Measurements from ENCODE around the gene CPEB3. TPM values are rescaled to one million over a fixed set of nuclear protein-coding genes. Genes with fewer than 3 reads are reported as not detected.
"Not testable (repeated sequence)": the region's sequence is repeated elsewhere in the genome, so short reads cannot be mapped to it uniquely, and the experiment has no call there.

The CPEB3 gene
- total RNA-seq, 1 donor from 2014 or later = 1.8 TPM

DNA sequence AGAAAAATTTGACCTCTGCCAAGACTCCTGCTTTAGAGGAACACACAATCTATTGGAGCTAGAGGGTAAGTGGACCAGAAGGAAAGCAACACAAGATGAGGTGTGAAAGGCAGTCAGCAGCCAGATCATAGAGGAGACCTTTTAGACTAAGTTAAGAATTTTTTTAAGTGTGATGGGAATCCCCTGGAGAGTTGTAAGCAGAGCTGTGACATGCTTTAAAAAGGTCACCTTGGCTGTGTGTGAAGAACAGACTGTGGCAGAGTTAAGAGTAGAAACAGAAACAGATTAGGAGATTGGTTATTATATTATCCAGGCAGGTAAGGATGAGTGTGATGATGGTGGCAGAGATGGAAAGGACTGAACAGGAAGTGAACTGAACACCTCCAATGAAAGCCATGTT lies 23.5 kb downstream of the CPEB3 start:
- no peak for DNase-seq (ENCODE audit: low read depth)

DNA sequence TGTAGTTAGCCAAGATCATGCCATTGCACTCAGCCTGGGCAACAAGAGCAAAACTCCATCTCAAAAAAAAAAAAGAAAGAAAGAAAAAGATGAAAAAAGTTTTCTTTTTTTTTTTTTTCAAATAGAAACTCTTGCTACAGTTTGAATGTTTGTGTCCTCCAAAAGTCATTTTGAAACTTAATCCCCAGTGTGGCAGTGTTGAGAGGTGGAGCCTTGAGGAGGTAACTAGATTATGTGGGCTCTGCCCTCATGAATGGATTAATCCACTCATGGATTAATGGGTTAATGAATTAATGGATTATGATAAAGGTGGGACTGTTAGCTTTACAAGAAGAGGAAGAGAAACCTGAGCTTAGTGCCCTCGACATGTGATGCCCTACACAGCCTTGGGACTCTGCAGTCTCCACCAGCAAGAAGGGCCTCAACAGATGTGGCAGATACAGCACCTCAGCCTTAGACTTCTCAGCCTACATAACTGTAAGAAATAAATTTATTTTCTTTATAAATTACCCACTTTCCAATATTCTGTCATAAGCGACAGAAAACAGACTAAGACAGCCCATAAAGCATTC lies 25.1 kb downstream of the CPEB3 start:
- DNase-seq (ENCODE audit: low read depth) = no peak

DNA sequence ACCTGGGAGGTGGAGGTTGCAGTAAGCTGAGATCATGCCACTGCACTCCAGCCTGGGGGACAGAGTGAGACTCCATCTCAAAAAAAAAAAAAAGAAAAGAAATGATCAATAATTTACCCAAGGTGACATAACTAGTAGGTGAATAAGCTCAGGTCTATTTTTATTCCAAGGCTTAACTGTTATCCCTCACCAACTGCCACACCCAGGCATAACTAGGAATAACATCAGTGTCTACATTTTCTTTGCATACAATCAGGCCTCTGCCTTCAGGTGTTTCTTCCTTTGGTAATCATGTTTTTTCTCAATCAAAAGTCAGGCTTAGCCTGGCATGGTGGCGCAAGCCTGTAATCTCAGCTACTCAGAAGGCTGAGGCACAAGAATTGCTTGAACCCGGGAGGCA lies 26.6 kb downstream of the CPEB3 start:
- peak; percentile 40 for DNase-seq (ENCODE audit: low read depth)

DNA sequence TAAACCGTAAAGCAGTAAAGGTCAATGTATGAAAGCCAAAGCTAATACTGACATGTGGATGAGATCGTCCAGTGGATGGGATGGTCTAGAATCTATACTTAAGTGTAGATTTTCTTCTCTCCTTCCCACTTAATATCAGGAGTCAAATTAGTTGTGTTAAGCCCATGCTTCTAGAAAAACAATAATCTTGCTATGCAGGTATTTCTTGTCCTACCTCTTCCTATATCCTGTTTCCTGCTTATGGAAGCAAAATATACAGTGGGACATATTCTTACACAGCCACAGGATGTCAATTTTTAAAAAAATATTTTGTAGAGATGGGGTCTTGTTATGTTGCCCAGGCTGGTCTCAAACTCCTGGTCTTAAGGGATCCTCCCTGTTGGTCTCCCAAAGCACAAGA lies 27.5 kb downstream of the CPEB3 start:
- no peak for DNase-seq (ENCODE audit: low read depth)

DNA sequence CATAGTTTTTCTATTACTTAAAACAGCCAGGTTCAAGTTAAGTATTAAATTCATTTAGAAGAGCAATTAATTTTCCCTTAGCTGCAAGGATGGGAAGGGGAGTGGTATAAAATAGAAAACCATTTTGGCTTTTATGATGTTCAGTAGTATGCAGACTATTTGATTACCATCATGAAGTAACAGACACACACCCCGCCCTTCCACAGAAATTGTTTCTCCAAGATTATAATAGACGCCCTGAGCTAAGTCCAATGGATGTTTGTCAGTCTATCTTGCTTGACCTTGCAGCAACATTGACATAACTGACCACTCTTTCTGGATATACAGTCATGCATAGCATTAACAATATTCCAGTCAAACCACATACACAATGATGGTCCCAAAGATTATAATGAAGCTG lies 42.3 kb downstream of the CPEB3 start:
- DNase-seq (ENCODE audit: low read depth) = no peak

DNA sequence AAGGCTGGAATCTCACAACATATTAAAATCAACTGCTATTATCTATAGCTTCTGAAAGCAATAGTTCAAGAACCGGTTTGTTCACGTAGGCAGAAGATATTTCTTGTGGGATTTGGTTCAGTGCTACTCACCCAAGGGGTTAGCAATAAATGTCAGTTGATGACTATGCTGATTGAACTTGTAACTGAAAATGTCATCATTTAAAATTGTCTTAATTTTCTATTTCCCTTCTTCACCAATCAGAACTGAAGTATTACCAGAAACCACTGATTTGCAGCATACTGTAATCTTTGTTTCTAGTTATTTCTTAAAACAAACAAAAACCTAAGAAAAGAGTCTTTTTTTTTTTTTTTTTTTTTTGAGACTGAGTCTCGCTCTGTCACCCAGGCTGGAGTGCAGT lies 46.1 kb downstream of the CPEB3 start:
- no peak for DNase-seq (ENCODE audit: low read depth)

DNA sequence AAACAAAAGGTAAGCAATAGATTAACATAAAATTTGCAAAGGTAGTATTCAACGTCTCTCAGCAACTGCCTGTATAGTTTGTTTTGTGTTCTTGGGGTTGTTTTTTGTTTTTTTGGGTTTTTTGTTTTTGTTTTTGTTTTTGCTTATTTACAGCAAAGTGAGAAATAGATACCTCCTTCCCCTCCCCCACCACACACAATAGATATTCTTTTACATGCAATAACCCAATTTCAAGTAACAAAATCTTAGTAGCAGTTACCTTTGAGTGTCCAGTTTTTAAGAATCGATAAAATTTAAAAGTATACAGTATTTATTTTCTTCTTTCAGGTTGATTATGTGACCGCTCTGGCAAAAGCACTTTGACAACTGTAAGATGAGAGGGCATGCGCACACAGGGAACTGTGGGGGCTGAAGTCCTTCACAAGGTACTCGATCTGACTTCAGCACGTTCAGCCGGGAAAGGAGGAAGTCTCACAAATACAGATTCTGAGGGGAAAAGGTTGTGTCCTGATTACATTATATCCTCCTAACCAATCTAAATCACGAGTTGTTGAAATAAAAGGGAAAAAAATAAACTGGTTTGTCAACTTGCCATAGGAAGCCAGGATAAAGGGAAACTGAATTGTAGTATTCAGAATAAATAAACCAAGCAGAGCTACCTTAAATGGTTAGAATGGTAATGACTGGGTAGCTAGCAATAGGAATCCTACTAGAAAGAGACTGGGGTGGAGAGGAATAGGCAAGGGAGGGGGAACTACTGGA lies 47.8 kb downstream of the CPEB3 start:
- peak; percentile 79 for DNase-seq (ENCODE audit: low read depth)

DNA sequence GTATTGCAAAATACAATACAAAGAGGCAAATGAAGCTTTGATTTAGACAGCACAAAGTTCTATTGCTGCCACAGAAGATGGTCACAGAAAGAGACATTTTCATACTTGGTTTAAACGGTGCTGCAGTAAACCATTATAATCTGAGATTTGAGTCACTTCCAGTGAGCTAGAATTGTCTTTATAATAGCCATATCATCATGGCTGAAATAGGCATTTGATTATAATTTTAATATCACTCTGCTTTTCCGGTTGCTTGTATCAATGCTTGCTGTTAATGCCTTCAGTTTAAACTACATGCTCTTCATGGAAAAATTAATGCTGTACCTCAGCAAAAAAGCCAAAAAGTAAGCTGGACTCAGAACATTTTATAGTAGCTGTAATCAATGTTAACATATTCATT lies 48.5 kb downstream of the CPEB3 start:
- DNase-seq (ENCODE audit: low read depth) = no peak

DNA sequence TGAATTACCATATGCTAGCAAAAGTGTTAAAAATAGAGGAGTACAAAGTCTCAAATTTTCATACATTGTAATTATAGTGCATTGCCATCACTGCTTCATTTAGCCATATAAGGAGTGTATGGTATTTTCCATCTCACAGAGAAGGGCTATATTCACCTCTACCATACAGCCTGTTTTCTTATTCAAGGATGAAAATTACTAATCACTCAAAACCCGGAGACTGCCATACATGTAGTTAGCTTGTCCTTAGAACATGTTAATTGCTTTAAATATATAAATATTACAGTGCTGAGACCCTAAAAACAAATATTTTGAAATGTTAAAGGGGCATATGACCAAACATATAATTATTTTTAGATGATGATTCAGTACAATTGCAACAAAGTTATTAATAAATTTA lies 49.4 kb downstream of the CPEB3 start:
- no peak for DNase-seq (ENCODE audit: low read depth)

DNA sequence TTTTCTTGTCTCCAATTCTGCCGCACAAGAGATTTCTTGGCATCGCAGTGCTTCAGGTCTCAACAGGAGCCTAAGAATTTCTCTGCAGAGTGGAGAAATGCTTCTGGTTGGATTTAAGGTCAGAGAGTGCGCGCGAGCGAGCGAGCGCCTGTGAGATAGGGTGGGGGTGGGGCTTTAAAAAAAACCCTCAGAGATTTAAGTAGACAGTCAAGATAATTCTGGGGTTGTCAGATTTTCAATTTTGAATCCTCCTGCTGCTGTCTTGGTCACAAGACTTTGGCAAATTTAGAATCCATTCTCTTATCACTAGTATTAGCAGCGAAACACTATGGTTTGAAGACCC lies 49.7 kb downstream of the CPEB3 start:
- DNase-seq (ENCODE audit: low read depth) = peak; percentile 18

DNA sequence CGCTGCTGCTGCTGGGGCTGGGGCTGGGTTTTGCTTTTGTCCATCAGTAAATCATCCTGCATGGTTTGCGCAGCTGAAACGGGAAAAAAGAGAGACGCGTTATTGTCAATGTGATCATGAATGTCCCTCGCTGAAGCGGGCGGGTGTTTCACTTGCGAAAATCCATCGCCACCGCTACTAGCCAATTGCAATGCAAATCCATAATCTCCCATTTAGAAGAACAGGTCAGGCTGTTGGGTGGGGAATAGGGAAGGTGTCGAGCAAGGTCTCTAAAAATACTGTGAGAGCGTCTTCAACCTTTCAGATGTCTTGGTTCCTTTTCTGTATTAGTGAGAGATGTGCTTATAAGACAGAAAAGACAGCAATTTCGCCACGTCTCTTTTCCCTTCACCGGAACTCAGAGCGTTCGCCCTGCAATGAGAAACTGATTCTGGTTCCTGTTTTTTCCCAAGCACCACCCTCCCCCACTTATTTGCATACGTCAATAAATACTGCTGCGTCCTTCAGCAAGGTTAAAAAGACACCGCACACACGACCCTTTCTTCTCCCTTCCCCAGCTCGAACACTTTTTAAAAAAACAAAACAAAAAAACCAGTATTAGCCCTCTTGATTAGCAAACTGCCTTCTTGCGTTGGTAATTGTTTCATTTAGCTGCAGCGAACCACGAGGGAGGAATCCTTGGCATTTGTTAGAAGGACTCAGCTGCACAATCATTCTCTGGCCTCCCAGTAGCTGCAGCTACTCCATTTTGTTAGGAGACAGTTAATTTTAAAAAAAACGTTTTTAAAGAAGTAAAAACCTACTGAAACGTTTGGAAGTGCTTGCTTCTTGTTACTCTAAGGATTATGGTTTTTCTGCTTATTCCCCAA lies 50.4 kb downstream of the CPEB3 start:
- DNase-seq (ENCODE audit: low read depth) = peak; percentile 69

DNA sequence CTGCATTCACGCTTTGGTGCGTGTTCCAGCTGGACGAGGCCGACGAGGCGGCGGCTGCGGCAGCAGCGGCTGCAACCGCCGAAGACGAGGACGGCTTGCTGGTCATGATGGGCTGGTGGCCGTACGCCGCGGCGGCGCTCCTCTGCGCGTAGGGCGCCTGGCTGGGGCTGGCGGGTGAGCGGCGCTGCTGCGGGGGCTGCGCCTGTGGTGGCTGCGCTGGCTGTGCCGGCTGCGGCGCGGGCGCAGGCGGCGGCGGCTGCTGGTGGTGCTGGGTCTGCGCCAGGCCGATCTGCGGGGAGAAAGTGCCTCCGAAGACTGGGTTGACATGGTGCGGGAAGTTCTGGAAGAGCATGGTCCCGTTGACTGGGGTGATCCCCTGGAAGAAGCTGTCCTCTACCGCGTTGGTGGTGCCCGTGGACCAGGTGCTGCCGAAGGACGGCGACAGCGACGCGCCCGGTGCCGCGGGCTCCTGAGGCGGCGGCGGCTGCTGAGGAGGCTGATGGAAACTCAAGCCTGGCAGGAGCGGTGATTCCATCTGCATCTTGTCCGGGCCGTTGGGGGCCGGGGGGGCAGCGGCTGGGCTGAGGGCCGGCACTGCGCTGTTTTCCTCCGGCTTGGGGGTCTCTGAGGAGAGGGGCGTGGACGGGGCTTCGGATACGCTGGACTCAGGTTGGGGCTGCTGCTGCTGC lies 51.1 kb downstream of the CPEB3 start:
- no peak for DNase-seq (ENCODE audit: low read depth)

DNA sequence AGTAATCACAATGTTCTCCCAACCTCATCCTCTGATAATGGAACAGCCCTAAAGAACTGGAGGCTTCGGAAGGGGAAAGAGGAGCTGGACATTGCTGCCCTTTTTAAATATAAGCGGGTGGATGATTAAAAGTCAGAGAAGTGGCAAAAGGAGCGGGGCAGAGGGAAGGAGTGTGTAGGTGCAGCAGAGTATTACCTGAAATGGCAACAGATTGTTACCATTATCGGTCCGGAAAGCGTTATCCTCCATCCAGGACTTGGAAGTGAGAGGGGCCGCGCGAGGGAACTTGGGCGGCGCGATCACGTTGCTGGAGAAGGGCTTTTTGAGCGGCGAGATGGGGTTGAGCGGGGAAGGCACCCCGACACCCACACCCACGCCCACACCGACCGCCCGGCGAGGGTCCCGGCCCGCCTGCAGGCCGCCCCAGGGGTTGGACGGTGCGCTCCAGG lies 51.7 kb downstream of the CPEB3 start:
- no peak for DNase-seq (ENCODE audit: low read depth)

DNA sequence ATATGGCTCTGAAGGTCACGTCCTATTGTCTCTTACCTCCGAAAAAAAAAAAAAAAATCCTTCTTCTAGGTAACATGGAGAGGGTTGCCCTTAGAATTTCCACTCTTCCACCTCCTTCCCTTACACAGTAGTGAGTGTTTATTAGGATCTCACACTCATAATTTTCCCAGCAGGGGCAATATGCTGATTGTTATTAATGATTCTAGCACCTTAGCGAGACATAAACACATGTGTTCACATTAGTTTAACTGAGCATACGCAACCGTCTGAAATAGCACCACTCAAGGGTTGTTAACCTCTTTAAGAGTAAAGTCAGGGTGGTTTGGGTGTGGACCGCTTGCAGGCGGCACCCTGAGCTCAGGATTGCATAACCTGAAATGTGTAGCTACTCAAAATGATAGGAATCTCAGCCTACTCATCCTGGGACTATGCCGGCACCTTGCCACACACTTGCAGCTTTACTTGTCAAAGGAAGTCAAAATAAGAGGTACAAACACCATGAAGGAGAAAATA lies 52.2 kb downstream of the CPEB3 start:
- peak; percentile 76 for DNase-seq (ENCODE audit: low read depth)

DNA sequence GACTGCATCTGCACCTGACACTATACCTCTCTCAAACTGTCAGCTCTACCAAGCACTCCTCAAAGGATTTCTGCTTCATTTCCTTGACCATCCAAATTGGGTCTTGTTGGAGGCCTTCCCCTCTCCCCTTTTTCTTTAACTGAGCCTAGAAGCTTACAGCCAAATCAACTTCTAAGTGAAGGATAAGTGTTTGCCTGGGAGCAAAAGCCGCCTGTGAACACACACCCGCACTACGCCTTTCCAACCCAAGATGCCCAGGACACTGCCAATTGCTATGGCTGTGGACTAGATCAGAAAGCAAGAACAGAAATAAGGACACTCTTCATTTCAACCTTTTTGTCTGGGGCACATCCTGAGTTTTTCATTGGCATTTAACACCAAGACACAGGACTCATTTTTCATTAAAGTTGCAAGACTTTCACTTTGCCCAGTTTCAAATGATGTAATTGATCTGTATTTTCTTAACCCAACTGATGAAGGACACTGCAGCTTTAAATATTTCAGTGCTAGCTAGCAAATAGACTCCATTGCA lies 52.8 kb downstream of the CPEB3 start:
- DNase-seq (ENCODE audit: low read depth) = no peak

DNA sequence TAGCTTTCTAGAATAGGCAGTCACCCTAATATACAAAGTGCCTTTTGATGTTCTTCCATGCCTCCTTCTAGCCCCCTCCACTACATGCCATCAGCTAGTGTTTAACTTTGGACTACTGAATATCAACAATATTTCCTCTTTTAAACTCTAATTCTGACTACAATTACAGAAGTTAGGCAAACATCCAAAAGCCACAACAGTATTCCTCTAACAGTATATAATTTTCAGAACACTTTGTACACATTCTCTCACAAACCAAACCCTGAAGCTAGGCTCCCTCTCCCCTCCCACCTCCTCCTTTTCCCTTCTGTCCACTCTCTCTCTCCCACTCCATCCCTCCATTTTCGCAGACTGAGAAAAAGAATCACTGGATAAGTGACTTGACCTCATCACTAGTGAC lies 59.7 kb downstream of the CPEB3 start:
- no peak for DNase-seq (ENCODE audit: low read depth)

DNA sequence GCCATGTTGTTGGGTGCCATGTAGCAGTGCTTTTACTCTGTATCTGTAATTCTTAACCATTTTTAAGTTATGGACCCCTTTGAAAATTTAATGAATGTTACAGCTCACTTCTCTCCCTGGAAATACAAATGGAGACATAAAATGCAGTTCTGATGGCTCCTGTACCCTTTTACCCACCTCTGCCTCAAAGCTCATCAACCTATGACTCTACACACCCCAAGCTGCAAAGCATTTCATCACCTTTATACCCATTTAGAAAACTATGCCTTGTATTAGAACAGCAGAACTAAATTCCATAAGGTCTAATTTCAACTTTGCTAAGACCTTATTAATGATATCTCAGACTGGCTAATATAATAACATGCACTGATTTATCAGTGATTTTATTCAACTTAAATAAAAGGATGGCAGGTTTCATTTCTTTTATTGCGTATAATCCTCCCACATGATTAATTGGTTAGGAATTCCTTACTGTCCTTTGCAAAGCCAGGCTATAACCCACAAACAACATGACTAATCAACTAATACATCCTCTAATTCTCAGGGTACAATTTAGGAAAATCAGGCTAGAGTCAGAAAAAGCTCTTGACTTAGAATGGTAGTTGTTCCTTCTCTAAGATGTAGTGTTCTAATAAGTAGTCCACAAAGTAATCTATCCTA lies 68.1 kb downstream of the CPEB3 start:
- DNase-seq (ENCODE audit: low read depth) = peak; percentile 85

DNA sequence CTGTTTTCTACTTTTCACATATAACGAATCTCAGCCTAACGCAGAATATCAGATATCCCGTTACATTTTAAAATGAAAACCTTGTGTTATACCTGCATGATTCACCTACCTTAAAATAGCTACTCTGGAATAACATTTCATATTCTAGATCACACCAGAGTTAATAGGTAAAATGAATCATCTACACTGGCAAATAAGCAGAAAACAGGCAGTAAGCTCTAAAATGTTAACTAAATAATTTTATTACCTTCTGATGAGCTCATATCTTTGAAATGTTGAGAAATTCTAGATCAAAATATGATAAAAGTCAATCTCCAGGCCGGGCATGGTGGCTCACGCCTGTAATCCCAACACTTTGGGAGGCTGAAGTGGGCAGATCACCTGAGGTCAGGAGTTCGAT lies 71.3 kb downstream of the CPEB3 start:
- DNase-seq (ENCODE audit: low read depth) = no peak

DNA sequence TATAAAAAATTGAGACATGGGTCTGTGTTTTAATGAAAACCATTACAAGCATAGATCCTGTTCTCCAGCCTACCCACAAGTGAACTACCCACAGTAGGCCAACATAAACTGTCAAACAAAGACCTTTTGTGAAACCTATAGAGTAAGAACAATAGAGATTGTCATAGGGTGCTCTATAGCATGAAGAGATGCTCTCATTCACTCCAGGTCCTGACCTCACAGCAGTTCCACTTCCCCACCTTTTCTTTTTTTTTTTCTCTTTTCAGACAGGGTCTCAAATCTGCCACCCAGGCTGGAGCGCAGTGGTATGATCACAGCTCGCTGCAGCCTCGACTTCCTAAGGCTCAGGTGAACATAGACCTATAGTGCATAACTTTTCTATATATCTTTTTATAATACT lies 72.3 kb downstream of the CPEB3 start:
- no peak for DNase-seq (ENCODE audit: low read depth)

DNA sequence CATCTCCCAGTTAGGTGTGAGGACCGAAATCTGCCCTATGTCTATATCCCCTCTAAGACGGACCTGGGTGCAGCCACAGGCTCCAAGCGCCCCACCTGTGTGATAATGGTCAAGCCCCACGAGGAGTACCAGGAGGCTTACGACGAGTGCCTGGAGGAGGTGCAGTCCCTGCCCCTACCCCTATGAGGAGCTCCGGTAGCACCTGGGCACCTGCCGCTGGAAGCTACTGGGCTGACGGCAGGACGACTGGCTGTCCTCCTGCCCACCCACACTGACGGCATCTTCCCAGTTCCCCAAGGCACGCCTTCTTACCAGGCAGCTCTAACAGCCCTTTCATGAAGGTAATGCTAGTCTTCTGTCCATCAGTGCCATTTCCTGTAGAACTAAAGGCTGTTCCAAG lies 74.3 kb downstream of the CPEB3 start:
- DNase-seq (ENCODE audit: low read depth) = not testable (repeated sequence)

DNA sequence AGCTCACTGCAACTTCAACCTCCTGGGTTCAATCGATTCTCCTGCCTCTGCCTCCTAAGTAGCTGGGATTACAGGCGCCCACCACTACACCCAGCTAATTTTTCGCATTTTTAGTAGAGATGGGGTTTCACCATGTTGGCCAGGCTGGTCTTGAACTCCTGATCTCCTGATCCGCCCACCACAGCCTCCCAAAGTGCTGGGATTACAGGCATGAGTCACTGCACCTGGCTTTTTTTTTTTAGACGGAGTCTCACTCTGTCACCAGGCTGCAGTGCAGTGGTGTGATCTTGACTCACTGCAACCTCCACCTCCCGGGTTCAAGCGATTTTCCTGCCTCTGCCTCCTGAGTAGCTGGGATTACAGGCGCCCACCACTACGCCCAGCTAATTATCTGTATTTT lies 75.7 kb downstream of the CPEB3 start:
- DNase-seq (ENCODE audit: low read depth) = not testable (repeated sequence)
